Sigmoid colon (tissue), 4 donors: Measurements from ENCODE around the gene PPM1M.

Source experiments
- CTCF ChIP-seq, 4 experiments: fragments of 450-650 bp in 3 of 4; fragments of 200-600 bp in 1 of 4; IDR thresholded peaks; one replicate each; pipeline ENCODE4 v1.5.1; 2016 to 2019; ENCODE audit warnings: antibody characterized with exemption in 4 of 4, mild to moderate bottlenecking in 3 of 4, moderate library complexity in 2 of 4
- EP300 ChIP-seq, 4 donors: sonication (generic); formaldehyde crosslinking; IDR thresholded peaks; one replicate each; pipeline ENCODE4 v1.6.1; 2017; ENCODE audit warnings: antibody characterized with exemption in 4 of 4
- POLR2A ChIP-seq, 2 donors: fragments of 450-650 bp; IDR thresholded peaks; one replicate each; pipeline ENCODE4 v1.6.1; 2016; ENCODE audit warnings: antibody characterized with exemption in 2 of 2, mild to moderate bottlenecking in 2 of 2, moderate library complexity in 2 of 2
- POLR2AphosphoS5 ChIP-seq, 4 donors: sonication (generic); formaldehyde crosslinking; IDR thresholded peaks; one replicate each; pipeline ENCODE4 v1.6.1; 2017; ENCODE audit warnings: antibody characterized with exemption in 4 of 4

- TF ChIP-seq POLR2A (IDR thresholded peaks at IDR 0.05) (no peak), CTCF (IDR thresholded peaks at IDR 0.05) (no peak), POLR2AphosphoS5 (IDR thresholded peaks at IDR 0.05) (no peak), EP300 (IDR thresholded peaks at IDR 0.05) (no peak)
Observed at GRCh38 chr3:52227766-52228165, 17.8 kb upstream of the PPM1M start.
